Gastrocnemius medialis (tissue), 4 donors: ENCODE measurements around the gene REC8. TPM values are rescaled to one million over a fixed set of nuclear protein-coding genes. Genes with fewer than 3 reads are reported as not detected.

Source experiments
- ATAC-seq, 2 donors: fragments of 150-250 bp; one replicate each; pipeline ENCODE4 v1.9.1; 2016
- DNase-seq, 2 donors: peaks; one replicate each; pipeline ENCODE4 v3.0.0-alpha.2; 2019
- H3K27ac ChIP-seq, 4 donors: fragments of 200-600 bp; sonication (generic); 1 replicate in 1 of 4; 2 replicates in 3 of 4; pipeline ENCODE4 v1.5.1; 2016 to 2018; ENCODE audit warnings: mild to moderate bottlenecking in 2 of 4, moderate library complexity in 1 of 4
- H3K27me3 ChIP-seq, 3 donors: fragments of 200-600 bp; sonication (generic) in 2 of 3; 1 replicate in 1 of 3; 2 replicates in 2 of 3; pipeline versions ENCODE4 v1.5.1 to v1.6.0; 2016 to 2019; ENCODE audit warnings: mild to moderate bottlenecking in 1 of 3, moderate library complexity in 1 of 3
- H3K36me3 ChIP-seq, 2 donors: fragments of 200-600 bp; sonication (generic) in 1 of 2; one replicate each; pipeline ENCODE4 v1.5.1; 2017 to 2018
- H3K4me1 ChIP-seq, 2 donors: fragments of 200-600 bp; sonication (generic) in 1 of 2; one replicate each; pipeline ENCODE4 v1.5.1; 2016 to 2017; ENCODE audit warnings: mild to moderate bottlenecking in 2 of 2
- H3K4me3 ChIP-seq, 4 donors: fragments of 200-600 bp; sonication (generic) in 3 of 4; 1 replicate in 1 of 4; 2 replicates in 3 of 4; pipeline ENCODE4 v1.5.1; 2016 to 2019; ENCODE audit warnings: mild to moderate bottlenecking in 2 of 4
- H3K9me3 ChIP-seq, 3 donors: fragments of 200-600 bp; sonication (generic) in 2 of 3; 1 replicate in 1 of 3; 2 replicates in 2 of 3; pipeline ENCODE4 v1.5.1; 2016 to 2019
- POLR2A ChIP-seq, 2 donors: fragments of 450-650 bp; IDR thresholded peaks; one replicate each; pipeline ENCODE4 v1.6.1; 2017; ENCODE audit warnings: antibody characterized with exemption in 2 of 2, mild to moderate bottlenecking in 2 of 2, moderate library complexity in 2 of 2
- in situ Hi-C, 4 donors: fragments of 200-750 bp; cut with MboI; loops; one replicate each; pipeline versions ENCODE4 v1.15.0 to v1.8.0; 2017; ENCODE audit warnings: low sequenced_read_pairs in 4 of 4
- intact Hi-C: fragments of 100-400 bp; cut with DNase I; formaldehyde crosslinking; loops from one replicate; pipeline ENCODE4 v1.15.1; 2023; ENCODE audit warnings: low total_unique reads
- microRNA-seq, 2 donors: library from miRNA; unstranded; fragments of <30 nt; microRNA quantifications; one replicate each; pipeline ENCODE4, GENCODE V29; 2016; ENCODE audit warnings: borderline replicate concordance in 2 of 2
- total RNA-seq, 4 donors: library from RNA; depleted of rRNA; stranded (reverse); fragments of >200 nt; gene quantifications; one replicate each; pipeline versions ENCODE4 v1.1.0 to v1.2.3, GENCODE V29; 2016
- TF ChIP-seq, protein P1 (sequence below), 5 experiments: fragments of 450-650 bp in 3 of 5; fragments of 200-600 bp in 2 of 5; sonication (generic) in 2 of 5; IDR thresholded peaks in 4 of 5; conservative IDR thresholded peaks in 1 of 5; 1 replicate in 4 of 5; 2 replicates in 1 of 5; pipeline ENCODE4 v1.5.1; 2016 to 2019; ENCODE audit warnings: antibody characterized with exemption in 5 of 5, mild to moderate bottlenecking in 3 of 5, moderate library complexity in 3 of 5

REC8 gene
- total RNA-seq, 4 donors from 2014 or later: 0.27 to 3.1 (median 0.82) TPM; not detected in 1

- DNase-seq: no peak
- H3K4me1 ChIP-seq: peaks cover 7 to 9% of the 10 kb centered on the region in 2 donors
- no peaks in the 10 kb centered on the region for H3K9me3 ChIP-seq
- no peaks in the 10 kb centered on the region for H3K36me3 ChIP-seq
- TF ChIP-seq POLR2A (IDR thresholded peaks at IDR 0.05): no peak
- TF ChIP-seq, protein P1, sequence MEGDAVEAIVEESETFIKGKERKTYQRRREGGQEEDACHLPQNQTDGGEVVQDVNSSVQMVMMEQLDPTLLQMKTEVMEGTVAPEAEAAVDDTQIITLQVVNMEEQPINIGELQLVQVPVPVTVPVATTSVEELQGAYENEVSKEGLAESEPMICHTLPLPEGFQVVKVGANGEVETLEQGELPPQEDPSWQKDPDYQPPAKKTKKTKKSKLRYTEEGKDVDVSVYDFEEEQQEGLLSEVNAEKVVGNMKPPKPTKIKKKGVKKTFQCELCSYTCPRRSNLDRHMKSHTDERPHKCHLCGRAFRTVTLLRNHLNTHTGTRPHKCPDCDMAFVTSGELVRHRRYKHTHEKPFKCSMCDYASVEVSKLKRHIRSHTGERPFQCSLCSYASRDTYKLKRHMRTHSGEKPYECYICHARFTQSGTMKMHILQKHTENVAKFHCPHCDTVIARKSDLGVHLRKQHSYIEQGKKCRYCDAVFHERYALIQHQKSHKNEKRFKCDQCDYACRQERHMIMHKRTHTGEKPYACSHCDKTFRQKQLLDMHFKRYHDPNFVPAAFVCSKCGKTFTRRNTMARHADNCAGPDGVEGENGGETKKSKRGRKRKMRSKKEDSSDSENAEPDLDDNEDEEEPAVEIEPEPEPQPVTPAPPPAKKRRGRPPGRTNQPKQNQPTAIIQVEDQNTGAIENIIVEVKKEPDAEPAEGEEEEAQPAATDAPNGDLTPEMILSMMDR (IDR thresholded peaks at IDR 0.05 in 4 of 5, conservative IDR thresholded peaks at IDR 0.05 in 1 of 5): no peak
- H3K27me3 ChIP-seq: no peaks in the 10 kb centered on the region
- no peak overlapping the region for H3K27ac ChIP-seq
- no peak overlapping the region for H3K4me3 ChIP-seq
- no peak for ATAC-seq
- intact Hi-C loops: no loop called here
- in situ Hi-C loops: loop anchor here in 1 of 4 donors (25.0 kb wide), 1 partner anchor 211 kb away; the partner anchor contains the start of genes CBLN3, KHNYN and SDR39U1
These were observed 54.6 kb downstream of the REC8 start for GRCh38 chr14:24226473-24226872.

GRCh38 chr14:24228902-24229301 is 57.0 kb downstream of the REC8 start:
- no peaks in the 10 kb centered on the region for H3K9me3 ChIP-seq
- ATAC-seq (no peak), DNase-seq (no peak)
- intact Hi-C loops: no loop called here
- no peaks in the 10 kb centered on the region for H3K27me3 ChIP-seq
- TF ChIP-seq POLR2A (IDR thresholded peaks at IDR 0.05): no peak
- TF ChIP-seq, protein P1 (IDR thresholded peaks at IDR 0.05 in 4 of 5, conservative IDR thresholded peaks at IDR 0.05 in 1 of 5): no peak
- no peak overlapping the region for H3K27ac ChIP-seq
- in situ Hi-C loops: loop anchor here in 1 of 4 donors (25.0 kb wide), 1 partner anchor 208 kb away; the partner anchor contains the start of genes CBLN3, KHNYN and SDR39U1
- H3K4me3 ChIP-seq: no peak overlapping the region
- H3K36me3 ChIP-seq: no peaks in the 10 kb centered on the region
- H3K4me1 ChIP-seq: peaks cover 17 to 21% of the 10 kb centered on the region in 2 donors

Small RNAs within 50 kb of the gene (microRNA-seq; reads per million reads assigned to microRNA genes)
- 0 to 1.2 reads per million in 2 donors for gene MIR7703

Other genes starting within 250 kb of the REC8 start
- gene DHRS4, start 218.3 kb upstream of the REC8 start, total RNA-seq: 10 to 100 TPM; 26.0 to 56.2 (median 44.1) TPM
- 10 to 100 TPM; 12.1 to 40.2 (median 25.0) TPM for gene DHRS4L2, start 183.2 kb upstream of the REC8 start, total RNA-seq
- gene CARMIL3, start 120.1 kb upstream of the REC8 start, total RNA-seq: under 1 TPM in 2 of 4 donors, not detected in 2; 0.04 to 0.31 TPM
- gene CPNE6, start 100.5 kb upstream of the REC8 start, total RNA-seq: not detected
- gene PCK2, start 77.8 kb upstream of the REC8 start, total RNA-seq: 1 to 10 TPM; 1.9 to 9.8 (median 3.6) TPM
- gene DCAF11, start 57.3 kb upstream of the REC8 start, total RNA-seq: 100 to 1,000 TPM in 1 of 4 donors, 10 to 100 TPM in 3; 52.4 to 113 (median 88.7) TPM
- gene NRL, start 57.1 kb upstream of the REC8 start, total RNA-seq: 1 to 10 TPM in 3 of 4 donors, under 1 TPM in 1; 0.82 to 4.5 (median 2.4) TPM
- gene FITM1, start 41.4 kb upstream of the REC8 start, total RNA-seq: 10 to 100 TPM; 45.3 to 91.3 (median 65.4) TPM
- 100 to 1,000 TPM in 2 of 4 donors, 10 to 100 TPM in 2; 63.3 to 158 (median 87.5) TPM for gene PSME1, start 35.9 kb upstream of the REC8 start, total RNA-seq
- 10 to 100 TPM; 13.6 to 18.8 (median 16.3) TPM for gene EMC9, start 30.5 kb upstream of the REC8 start, total RNA-seq
- gene PSME2, start 25.5 kb upstream of the REC8 start, total RNA-seq: 10 to 100 TPM; 13.7 to 53.2 (median 21.5) TPM
- gene RNF31, start 24.6 kb upstream of the REC8 start, total RNA-seq: 100 to 1,000 TPM in 1 of 4 donors, 10 to 100 TPM in 3; 63.3 to 140 (median 82.4) TPM
- gene IRF9, start 10.8 kb upstream of the REC8 start, total RNA-seq: 10 to 100 TPM in 3 of 4 donors, 1 to 10 TPM in 1; 6.5 to 36.7 (median 11.9) TPM
- 10 to 100 TPM; 35.7 to 73.2 (median 55.4) TPM for gene IPO4, start 16.7 kb downstream of the REC8 start, total RNA-seq
- 10 to 100 TPM; 31.4 to 46.4 (median 36.7) TPM for gene TM9SF1, start 23.4 kb downstream of the REC8 start, total RNA-seq
- not detected for gene TSSK4, start 33.6 kb downstream of the REC8 start, total RNA-seq
- 10 to 100 TPM; 13.6 to 29.8 (median 20.7) TPM for gene CHMP4A, start 41.4 kb downstream of the REC8 start, total RNA-seq
- 10 to 100 TPM in 3 of 4 donors, 1 to 10 TPM in 1; 6.7 to 19.2 (median 13.9) TPM for gene MDP1, start 44.0 kb downstream of the REC8 start, total RNA-seq
- 100 to 1,000 TPM; 141 to 178 (median 162) TPM for gene NEDD8, start 60.3 kb downstream of the REC8 start, total RNA-seq
- 10 to 100 TPM; 15.4 to 44.8 (median 27.4) TPM for gene GMPR2, start 60.8 kb downstream of the REC8 start, total RNA-seq
- 10 to 100 TPM; 41.4 to 77.1 (median 50.7) TPM for gene TINF2, start 70.5 kb downstream of the REC8 start, total RNA-seq
- gene TGM1, start 91.1 kb downstream of the REC8 start, total RNA-seq: under 1 TPM in 1 of 4 donors, not detected in 3; 0.20 TPM
- gene RABGGTA, start 99.5 kb downstream of the REC8 start, total RNA-seq: 10 to 100 TPM; 20.9 to 32.8 (median 28.0) TPM
- gene DHRS1, start 127.7 kb downstream of the REC8 start, total RNA-seq: 10 to 100 TPM in 2 of 4 donors, 1 to 10 TPM in 2; 1.9 to 12.2 (median 8.2) TPM
- gene NOP9, start 127.8 kb downstream of the REC8 start, total RNA-seq: 10 to 100 TPM; 27.2 to 43.5 (median 32.2) TPM
- 1 to 10 TPM in 1 of 4 donors, under 1 TPM in 3; 0.39 to 1.5 (median 0.88) TPM for gene CIDEB, start 135.9 kb downstream of the REC8 start, total RNA-seq
- 1 to 10 TPM in 2 of 4 donors, under 1 TPM in 2; 0.39 to 3.3 (median 2.0) TPM for gene LTB4R2, start 138.1 kb downstream of the REC8 start, total RNA-seq
- 1 to 10 TPM in 2 of 4 donors, under 1 TPM in 2; 0.13 to 2.2 (median 0.75) TPM for gene LTB4R, start 139.4 kb downstream of the REC8 start, total RNA-seq
- gene ADCY4, start 163.0 kb downstream of the REC8 start, total RNA-seq: 10 to 100 TPM in 1 of 4 donors, 1 to 10 TPM in 3; 7.9 to 16.6 (median 8.7) TPM
- 1 to 10 TPM in 2 of 4 donors, under 1 TPM in 2; 0.66 to 1.6 (median 0.97) TPM for gene RIPK3, start 167.9 kb downstream of the REC8 start, total RNA-seq
- gene NFATC4, start 196.1 kb downstream of the REC8 start, total RNA-seq: 10 to 100 TPM in 1 of 4 donors, 1 to 10 TPM in 3; 4.6 to 13.2 (median 7.5) TPM
- 1 to 10 TPM in 3 of 4 donors, under 1 TPM in 1; 0.87 to 3.7 (median 2.1) TPM for gene NYNRIN, start 226.9 kb downstream of the REC8 start, total RNA-seq